Osteocyte (in vitro differentiated cells): ENCODE data around the gene DHX30. TPM values are rescaled to one million over a fixed set of nuclear protein-coding genes. Genes with fewer than 3 reads are reported as not detected.

Experiments
- DNase-seq: peaks from one replicate; pipeline ENCODE4 v3.0.0; 2021; ENCODE audit warnings: mixed read lengths; ENCODE audit not compliant: unreplicated experiment; ENCODE audit errors: extremely low spot score
- H3K27ac Mint-ChIP-seq: one replicate; pipeline ENCODE4 v1.8.0; 2021; ENCODE audit warnings: mild to moderate bottlenecking, mixed read lengths; ENCODE audit not compliant: unreplicated experiment
- H3K27me3 Mint-ChIP-seq: one replicate; pipeline ENCODE4 v1.8.0; 2021; ENCODE audit warnings: mixed read lengths; ENCODE audit not compliant: unreplicated experiment
- H3K36me3 Mint-ChIP-seq: one replicate; pipeline ENCODE4 v1.8.0; 2021; ENCODE audit warnings: mixed read lengths; ENCODE audit not compliant: unreplicated experiment
- H3K4me1 Mint-ChIP-seq: one replicate; pipeline ENCODE4 v1.8.0; 2021; ENCODE audit warnings: mixed read lengths; ENCODE audit not compliant: unreplicated experiment
- H3K4me3 Mint-ChIP-seq: one replicate; pipeline ENCODE4 v1.8.0; 2021; ENCODE audit warnings: mild to moderate bottlenecking, moderate library complexity, mixed read lengths; ENCODE audit not compliant: unreplicated experiment
- H3K9me3 Mint-ChIP-seq: one replicate; pipeline ENCODE4 v1.8.0; 2021; ENCODE audit warnings: mixed read lengths; ENCODE audit not compliant: unreplicated experiment
- total RNA-seq: library from RNA; stranded (reverse); gene quantifications from 2 replicates; pipeline ENCODE4 v1.2.1, GENCODE V29; 2021
- TF ChIP-seq, protein P1 (sequence below): fragments of 200-600 bp; sonication (generic); IDR thresholded peaks from 2 replicates; pipeline ENCODE4 v1.5.0; 2021; ENCODE audit warnings: antibody characterized with exemption, mild to moderate bottlenecking, moderate library complexity

The DHX30 gene
- total RNA-seq, 1 donor from 2014 or later: 78.9 TPM

DNA sequence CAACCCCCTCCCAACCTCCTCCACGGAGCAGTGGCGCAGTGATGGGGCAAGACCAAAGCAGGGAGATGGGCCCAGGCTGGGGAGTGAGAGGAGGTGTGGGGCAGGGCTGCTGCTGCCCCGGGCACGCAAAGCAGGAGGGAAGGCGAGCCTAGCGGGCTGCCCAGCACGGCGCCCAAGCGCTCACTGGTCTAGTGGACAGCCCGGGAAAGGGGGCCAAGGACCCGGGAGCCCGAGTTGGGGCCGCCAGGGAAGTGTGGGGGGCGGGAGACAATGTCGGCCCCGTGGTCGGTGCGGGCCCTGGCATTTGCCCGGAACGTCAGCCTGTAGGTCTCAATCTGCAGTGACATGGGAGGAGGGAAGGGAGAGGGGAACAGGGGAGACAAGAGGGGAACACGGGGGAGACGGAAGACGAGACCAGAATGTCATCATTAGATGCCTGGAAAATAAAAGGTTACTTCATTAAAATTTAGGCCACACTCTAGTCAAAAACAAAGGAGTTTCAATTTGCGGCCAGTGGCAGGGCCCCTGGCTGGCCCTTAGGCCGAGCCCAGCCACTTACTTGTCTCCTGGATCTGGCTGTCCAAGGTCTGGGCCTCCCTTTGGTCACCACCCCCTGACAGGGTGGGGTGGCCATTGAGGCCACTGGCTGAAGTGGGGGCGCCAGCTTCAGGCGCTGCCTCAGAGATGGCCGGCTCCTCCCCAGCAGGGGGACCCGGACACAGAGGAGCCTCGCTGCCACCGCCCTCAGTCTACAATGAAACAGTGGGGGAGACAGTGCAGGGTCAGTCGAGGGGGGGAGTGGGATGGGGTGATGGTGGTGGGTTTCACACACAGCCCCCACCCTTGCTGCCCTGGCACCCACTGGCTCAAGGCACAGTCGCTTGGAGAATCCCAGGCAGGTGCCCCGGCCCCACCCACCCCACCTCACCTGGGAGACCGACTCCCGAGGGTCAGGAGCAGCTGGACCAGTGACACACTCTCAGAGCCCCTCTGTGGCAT lies 50.0 kb downstream of the DHX30 start:
- no peaks in the 10 kb centered on the region for H3K9me3 Mint-ChIP-seq
- TF ChIP-seq, protein P1, sequence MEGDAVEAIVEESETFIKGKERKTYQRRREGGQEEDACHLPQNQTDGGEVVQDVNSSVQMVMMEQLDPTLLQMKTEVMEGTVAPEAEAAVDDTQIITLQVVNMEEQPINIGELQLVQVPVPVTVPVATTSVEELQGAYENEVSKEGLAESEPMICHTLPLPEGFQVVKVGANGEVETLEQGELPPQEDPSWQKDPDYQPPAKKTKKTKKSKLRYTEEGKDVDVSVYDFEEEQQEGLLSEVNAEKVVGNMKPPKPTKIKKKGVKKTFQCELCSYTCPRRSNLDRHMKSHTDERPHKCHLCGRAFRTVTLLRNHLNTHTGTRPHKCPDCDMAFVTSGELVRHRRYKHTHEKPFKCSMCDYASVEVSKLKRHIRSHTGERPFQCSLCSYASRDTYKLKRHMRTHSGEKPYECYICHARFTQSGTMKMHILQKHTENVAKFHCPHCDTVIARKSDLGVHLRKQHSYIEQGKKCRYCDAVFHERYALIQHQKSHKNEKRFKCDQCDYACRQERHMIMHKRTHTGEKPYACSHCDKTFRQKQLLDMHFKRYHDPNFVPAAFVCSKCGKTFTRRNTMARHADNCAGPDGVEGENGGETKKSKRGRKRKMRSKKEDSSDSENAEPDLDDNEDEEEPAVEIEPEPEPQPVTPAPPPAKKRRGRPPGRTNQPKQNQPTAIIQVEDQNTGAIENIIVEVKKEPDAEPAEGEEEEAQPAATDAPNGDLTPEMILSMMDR: no peak
- no peak overlapping the region for H3K4me3 Mint-ChIP-seq
- H3K27ac Mint-ChIP-seq: peak overlapping the region; percentile 38
- no peaks in the 10 kb centered on the region for H3K27me3 Mint-ChIP-seq
- peaks cover 38% of the 10 kb centered on the region for H3K36me3 Mint-ChIP-seq
- no peak for DNase-seq
- no peaks in the 10 kb centered on the region for H3K4me1 Mint-ChIP-seq

DNA sequence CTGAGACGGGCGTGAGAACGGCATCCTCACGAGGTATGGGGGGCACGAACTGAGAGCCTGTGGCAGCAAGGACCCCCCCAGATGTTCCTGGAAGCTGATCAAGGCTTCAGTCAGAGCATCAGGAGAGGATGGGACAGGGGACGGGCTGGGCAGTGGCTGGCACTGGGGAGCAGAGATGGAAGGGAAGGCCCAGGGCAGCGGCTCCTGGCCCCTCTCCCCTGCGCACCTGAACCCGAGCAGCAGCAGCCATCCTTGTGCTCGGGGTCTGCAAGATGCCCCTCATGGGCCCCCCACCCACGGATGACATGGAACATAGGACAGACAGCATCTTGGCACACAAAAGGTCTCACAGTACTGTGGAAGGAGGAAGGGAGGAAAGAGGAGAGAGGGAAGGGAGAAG lies 51.3 kb downstream of the DHX30 start:
- no peak overlapping the region for H3K27ac Mint-ChIP-seq
- no peaks in the 10 kb centered on the region for H3K4me1 Mint-ChIP-seq
- peaks cover 35% of the 10 kb centered on the region for H3K36me3 Mint-ChIP-seq
- H3K27me3 Mint-ChIP-seq: no peaks in the 10 kb centered on the region
- no peaks in the 10 kb centered on the region for H3K9me3 Mint-ChIP-seq
- no peak overlapping the region for H3K4me3 Mint-ChIP-seq
- TF ChIP-seq, protein P1: no peak
- no peak for DNase-seq

DNA sequence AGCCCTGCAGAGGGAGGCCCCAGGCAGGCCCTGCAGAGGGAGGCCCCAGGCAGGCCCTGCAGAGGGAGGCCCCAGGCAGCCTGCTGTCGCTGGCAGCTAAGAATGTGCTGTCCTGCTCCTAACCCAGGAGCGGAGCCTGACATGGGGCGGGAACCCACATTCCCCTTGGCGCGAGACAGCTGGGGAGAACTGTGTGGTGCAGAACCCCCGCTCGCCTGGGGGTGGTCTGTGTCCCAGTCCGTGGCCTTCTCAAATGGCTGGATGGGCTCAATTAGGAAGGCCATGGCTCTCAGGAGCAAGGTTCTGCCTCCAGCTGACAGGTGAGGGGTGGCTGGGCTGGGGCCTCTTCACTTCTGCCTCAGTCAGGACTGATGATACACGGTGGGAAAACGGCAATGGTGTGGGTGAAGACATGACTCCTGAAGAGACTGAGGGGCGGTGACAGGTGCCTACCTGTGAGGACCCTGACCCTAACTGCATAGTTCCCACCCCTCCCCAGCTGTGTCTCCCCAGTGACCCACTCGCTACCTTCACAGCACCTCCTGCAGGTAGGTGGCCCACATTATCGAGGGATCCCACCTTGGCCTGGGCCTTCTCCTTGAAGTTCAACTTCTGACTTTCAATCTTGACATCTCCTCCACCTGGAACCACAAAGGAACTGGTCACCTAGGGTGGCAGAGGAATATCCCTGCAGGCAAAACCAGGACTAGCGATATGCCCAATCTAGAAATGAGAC lies 52.0 kb downstream of the DHX30 start:
- Mint-ChIP-seq H3K9me3 (no peaks in the 10 kb centered on the region), H3K27ac (no peak overlapping the region), H3K27me3 (no peaks in the 10 kb centered on the region), H3K36me3 (peaks cover 39% of the 10 kb centered on the region), H3K4me1 (no peaks in the 10 kb centered on the region), H3K4me3 (no peak overlapping the region)
- TF ChIP-seq, protein P1: no peak
- no peak for DNase-seq

DNA sequence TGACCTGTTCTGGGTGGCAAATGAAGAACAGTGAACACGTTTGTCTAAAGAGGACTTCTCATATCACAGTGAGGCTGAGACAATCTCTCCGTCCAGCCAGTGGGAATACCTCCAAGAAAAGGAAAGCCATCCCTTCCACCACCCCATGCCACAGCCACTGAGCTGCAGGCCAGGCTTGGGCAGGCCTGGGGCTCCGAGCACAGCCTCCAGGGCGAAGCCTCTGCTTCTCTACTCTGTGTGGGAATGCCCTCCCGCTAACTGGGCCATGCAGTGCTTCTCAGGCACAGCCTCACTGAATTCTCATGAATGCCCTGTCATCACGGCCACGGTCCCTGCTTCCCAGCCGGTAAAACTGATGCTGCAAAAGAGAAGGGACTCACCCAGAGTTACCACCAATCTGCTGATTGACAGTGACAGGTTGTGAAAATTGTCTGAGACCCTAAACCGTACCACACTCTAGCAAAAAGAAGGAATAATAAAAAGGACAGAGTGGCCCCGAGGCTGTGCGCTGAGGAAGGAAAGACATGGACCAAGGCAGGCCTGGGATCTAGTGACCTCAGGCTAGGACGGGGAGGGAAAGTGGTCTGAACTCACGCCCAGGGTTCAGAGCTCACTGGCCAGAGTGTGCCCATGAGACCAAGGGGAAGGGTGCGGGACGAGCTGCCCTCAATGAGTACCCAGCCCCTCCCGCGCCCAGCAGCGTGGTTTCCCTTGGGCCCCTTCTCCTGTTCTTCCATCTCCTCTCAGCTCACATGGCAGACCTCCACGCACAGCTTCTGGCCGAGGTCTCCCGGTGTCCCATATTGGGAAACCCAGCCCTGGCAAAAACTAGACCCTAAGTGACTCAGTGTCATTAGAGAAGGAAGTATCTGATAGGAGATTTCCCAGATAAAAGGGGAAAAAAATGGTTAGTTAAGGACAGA lies 52.8 kb downstream of the DHX30 start:
- Mint-ChIP-seq H3K9me3 (no peaks in the 10 kb centered on the region), H3K27me3 (no peaks in the 10 kb centered on the region), H3K27ac (no peak overlapping the region), H3K4me1 (no peaks in the 10 kb centered on the region), H3K36me3 (peaks cover 40% of the 10 kb centered on the region), H3K4me3 (no peak overlapping the region)
- DNase-seq: no peak
- TF ChIP-seq, protein P1: no peak
